HG02938 (cell line): ENCODE results near the gene TEX19.

Source experiments
- ATAC-seq: cut with Tn5 transposase; IDR thresholded peaks from one replicate; pipeline ENCODE4 v1.9.1; 2021; ENCODE audit warnings: mild to moderate bottlenecking, moderate library complexity; ENCODE audit not compliant: unreplicated experiment

Gene TEX19

DNA sequence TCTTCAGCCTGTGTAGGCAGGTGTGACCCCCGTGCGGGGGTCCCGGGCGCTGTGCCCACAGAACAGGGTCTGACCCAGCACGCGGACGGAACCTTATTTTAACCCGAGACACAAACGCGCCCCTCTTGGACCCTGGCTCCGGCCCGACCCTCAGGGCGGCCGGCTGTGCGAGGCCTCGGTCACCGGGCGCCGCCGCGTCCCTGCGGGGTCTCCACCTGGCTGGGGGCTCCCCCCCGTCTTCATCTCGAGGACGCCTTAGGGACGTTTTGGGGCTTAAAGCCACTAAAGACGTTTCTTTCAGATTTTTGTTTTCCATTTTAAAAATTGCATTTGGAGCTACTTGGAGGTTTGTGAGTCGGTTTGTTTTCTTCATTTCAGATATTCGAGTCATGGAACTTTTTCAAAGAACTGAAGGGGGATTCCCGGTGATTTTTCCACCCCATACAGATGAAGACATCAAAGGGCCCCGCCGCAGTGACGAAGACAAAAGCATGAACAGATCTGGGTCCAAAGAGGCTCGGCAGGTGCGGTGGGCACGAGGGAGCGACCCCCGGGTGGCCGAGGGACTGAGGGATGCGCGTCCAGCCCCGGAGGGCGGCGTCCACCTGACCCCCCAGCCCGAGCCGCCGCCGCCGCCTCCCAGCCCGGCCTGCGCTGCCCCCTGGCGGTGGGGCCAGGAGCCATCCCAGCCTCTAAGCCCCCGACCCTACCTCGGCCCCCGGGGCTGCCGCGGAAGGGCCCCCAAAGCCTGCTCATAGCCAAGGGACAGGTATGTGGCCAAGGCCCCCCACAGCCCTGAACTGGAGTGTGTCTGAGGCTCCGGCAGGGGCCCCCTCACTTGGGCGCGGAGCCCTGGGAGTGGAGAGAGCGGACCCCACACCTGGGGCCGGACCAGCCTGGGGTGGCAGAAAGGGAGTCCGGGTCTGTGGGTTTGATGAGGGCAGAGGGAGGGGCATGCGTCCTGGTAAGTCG is 37.8 kb upstream of the TEX19 start:
- no peak for ATAC-seq

DNA sequence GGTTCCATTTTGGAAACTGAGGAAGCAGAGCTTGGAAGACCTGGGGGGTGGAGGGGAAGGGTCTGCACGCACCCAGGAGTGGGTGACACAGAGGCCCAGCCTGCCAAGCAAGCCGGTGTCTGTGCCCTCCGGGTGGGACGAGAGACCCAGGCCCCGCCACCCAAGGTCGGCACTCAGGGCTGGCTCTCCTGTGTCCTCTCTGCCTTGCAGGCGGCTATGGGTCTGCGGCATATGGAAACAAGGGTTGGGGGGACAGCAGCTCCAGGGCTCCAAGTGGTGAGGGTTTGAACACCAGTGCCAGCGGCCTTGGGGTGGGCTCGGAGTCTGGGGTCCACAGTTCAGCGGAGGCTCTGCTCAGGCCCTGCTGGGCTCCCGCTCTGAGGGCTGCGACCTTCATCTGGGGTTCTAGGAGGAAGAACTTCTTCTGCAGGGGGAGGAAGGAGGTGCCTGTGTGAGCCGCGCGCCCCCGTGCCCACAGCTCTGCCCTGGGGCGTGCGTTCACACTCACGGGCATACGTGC is 37.0 kb upstream of the TEX19 start:
- ATAC-seq, result no peak

DNA sequence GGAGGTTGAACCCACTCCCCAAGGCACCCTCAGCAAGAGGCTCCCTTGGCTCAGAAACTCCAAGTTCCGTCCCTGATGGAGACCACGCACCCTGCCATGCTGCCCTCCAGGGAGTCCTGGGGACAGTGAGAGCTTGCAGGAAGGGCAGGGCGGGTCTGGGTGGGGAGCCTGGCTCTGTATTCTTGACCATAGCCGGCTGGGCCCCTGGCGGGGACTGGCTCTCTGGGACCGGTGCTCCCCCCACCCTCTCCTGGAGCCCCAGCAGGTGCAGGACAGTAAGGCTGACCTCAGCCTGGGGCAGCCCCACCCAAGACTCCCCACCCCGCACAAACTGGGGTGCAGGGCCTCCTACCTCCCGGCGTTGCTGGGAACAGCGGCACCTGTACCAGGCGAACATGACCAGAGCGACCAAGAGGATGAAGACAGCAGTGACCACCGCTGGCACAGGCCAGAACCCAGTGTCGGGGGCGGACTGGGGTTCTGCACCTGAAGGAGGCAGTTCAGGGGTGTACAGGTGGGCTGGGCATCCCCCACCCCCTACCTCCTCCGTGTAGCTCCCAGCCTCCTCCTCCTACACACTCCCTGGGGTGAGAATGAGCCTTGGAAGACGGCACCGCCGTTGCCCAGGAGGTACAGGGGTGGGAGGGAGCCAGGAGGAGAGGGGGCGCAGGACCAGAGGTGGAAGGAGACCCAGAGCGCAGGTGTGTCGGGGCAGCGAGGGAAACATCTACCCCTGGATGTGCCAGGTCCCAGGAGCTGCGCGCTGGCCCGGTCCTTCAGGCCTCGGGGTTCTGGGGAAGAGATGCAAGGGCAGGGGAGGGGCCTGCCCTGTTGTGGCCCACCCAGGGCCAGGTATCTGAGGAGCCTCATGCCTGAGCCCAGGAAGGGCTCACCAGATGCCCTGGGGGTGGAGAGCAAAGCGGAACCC is 36.3 kb upstream of the TEX19 start:
- ATAC-seq, result no peak

DNA sequence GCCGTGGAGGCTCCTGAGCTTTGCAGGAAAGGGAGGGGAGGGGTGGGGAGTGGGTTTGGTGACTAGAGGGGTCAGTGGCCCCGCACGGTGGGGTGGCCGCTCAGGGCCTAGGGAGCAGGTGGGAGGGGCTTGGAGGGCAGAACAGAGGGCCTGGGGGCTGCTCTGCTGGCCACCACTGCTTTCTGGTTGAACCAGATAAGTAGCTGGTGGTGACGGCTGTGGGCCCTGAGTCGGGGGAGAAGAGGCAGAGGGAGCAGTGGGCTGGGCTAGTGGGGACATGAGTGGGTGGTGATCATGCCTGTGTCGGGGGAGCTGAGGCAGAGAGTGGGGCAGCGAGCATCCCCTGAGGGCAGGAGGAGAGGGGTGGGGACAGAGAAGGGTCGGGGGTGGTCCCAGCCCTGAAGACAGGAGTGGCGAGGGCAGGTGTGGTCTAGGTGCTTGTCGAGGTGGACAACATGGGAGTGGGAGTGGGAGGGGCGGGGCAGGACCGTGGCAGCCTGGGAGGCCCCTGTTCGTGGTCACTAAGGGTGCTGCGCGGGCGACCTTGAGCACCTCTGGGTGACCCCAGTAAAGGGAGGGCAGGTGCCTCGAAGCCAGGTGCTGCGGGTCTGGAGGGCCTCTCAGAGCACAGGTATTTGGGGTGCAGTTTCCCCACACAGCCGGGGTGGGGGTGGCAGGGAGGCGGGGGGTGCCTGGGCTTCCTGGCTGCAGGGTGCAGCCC is 35.4 kb upstream of the TEX19 start:
- ATAC-seq, result no peak

DNA sequence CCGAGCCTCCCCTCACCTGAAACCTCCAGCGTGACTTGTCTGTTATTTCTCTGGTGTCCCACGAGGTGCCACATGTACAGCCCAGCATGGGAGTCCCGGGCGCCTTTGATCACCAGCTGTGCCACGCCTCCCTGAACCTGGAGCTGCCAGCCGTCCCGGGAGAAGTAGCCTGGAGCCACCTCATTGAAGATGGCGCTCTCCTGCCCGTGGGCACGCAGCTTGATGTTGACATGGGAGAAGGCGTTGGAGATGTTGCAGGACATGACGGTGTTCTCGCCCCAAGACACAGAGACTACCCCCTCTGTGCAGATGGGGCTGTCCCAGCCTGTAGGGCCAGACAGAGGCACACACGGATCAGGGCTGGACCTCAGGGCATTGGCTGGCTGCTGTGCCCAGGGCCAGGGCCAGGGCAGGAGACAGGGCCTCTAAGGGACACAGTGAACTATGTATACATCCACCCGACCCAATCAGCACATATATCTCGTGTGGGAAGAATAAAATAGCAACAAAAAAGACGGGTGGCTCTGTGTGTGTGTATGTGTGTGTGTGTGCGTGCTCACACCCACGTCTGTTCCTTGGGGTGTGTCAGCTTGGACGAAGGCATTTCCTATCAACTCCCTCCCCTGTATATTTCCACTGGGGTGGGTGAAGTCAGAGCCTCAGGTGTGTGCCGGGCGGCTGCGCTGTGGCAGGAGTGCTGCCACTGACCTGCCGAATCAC is 34.3 kb upstream of the TEX19 start:
- ATAC-seq, result no peak

DNA sequence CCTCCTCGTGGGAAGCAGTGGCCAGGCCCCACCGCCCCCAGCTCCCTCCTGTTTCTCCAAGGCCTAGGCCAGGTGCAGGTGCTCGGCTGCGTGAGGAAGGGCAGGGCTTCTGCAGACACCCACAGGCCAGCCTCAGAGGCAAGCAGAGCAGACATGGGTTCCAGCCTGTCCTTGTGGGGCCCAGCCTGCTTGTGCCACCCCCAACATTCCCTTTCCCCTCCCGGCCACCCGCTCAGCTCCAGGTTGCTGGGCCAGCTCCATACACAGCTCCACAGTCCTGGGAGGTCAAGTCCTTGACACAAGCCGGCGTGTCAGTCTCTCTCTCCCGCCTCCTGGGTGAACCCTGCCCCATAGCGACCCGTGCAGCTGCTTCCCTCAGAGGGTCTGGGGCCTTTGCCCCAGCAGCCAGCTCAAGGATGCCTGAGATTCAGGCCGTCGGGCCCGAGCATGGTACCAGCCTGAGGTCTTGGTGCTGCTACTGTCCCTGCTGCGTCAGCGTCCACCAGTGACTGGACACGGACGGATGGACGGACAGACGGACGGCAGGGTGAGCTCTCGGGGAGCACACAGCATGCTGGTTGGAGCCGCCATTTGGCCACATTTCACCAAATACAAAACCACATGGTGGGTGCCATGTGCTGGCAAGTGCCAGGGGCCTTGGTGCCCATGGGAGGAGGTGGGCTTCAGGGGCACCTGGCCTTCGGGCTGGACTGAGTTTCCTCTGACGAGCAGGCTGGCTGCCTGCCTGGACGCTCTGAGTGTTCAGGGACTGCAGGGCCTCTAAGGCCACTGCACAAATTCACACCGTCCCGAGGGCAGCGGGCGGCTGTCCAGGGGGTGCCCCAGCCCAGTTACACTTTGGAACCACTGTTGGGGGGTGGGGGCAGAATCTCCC is 33.5 kb upstream of the TEX19 start:
- ATAC-seq, result no peak

DNA sequence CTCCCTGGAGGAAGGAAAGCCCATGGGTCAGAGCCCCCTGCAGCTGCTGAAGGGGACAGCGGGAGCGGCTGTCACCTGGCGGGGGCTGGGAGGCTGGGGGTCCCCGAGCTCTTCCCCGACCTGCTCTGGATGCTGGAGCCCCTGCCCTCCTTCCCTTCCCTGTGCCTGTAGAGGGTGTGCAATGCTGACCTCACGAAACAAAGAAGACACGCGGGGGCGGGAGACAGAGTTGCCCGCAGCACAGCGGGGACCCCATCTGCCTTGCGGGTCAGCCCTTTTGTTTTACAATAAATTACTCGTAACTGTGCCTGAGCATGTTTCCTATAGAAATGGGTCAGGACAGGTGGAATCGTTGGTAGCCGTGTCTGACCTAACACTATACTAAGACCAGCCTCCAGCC is 31.8 kb upstream of the TEX19 start:
- ATAC-seq, result no peak

DNA sequence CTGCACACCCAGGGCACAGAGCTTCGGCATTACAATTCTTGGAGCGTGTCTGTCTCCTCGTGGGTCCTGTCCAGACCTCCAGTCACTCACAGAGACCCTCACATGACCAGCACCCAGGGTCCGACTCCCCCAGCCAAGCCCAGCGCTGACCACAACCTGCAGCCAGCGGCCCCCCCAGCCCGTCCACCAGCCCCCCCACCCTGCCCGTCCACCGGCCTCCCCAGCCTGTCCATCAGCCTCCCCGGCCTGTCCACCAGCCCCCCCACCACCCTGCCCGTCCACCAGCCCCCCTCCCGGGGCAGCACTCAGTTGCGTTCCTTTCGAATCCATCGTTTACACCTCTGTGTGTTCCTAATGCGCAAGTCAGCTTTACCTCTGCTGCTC is 31.3 kb upstream of the TEX19 start:
- ATAC-seq, result no peak

DNA sequence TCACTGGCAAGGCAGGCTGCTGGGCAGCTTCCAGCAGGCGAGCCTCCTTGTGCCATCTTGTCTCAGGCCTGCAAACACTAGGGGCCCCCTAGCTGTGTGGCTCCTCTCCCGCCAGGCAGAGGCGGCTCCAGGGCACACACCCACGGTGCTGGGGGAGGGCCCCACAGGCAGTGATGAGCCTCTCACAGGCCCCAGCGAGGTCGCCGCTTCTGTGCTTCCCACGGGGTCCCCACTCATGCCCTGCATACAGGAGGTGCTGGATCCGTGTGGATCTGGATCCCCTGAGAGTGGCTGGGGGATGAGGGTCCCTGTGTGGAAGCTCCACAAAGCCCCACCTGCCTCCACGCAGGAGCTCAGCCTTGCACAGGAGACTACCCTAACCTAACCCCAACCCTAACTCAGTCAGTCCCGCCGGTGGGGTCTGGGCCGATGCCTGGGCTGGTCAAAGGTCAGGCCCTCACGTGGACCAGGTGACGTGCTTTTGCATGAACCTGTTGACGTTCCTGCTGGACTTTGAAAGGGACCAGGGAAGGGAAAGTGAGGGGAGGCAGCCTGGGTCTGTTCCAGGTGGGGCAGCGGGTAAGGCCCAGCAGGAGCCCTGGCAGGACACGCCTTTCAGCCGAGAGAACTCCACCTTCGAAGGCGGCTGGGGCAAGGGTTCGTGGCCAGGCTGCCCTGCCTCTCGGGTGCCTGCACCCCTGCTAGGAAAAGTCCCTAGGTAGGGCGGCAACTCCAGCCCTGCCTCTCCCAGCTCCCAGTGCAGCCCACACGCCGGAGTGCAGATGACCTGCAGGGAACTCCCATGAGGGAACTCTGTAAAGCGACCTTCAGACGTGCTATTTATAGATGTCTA is 30.7 kb upstream of the TEX19 start:
- no peak for ATAC-seq

DNA sequence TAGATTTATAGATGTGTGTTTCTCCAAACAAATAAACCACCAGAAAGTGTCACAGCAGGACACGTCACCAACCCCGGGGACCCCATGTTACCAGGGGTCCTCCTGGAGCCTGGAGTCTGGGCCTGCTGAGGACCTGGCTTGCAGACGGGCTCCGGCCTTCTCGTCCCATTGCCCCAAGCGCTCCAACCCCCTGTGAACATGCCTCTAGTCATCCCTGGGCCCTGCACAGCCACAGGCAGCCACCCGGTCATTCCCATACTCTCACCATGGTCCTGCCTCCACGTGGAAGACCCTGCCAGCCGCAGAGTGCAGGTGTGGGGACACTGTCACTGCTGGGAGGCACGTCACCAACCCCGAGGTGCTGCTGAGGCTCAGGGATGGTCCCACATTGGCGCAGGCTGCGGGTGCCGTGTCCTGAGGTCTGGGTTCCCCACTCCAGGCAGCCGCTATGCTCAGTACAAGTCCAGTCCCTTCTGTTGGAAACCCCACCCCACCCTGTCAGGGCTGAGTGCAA is 30.0 kb upstream of the TEX19 start:
- no peak for ATAC-seq

DNA sequence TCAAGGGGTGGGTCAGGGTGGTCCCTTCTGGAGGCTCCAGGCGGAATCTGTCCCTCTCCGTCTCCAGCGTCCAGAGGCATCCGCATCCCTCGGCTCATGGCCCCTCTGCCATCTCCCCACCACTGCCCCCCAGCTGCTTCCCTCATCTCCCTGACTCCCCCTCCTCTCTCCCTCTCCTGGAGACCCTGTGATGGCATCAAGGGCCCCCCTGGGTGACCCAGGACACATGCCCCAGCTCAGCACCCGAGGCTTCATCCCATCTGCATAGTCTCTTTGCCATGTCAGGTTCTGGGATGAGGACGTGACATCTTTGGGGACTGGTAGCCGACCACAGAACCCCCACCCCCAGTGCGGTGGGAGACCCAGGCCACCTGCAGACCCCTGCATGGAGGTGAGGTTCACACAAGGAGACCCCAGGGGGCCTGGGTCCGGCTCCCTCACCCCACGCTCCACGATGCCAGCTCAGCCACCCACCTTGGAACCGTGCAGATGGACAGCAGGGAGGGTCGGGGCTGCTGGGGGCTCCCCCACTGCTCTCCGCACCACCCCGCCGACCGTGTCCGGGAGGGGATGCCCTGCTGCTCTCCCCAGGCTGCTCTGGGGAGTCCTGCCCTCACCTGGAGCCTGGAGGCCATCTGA is 29.2 kb upstream of the TEX19 start:
- no peak for ATAC-seq

DNA sequence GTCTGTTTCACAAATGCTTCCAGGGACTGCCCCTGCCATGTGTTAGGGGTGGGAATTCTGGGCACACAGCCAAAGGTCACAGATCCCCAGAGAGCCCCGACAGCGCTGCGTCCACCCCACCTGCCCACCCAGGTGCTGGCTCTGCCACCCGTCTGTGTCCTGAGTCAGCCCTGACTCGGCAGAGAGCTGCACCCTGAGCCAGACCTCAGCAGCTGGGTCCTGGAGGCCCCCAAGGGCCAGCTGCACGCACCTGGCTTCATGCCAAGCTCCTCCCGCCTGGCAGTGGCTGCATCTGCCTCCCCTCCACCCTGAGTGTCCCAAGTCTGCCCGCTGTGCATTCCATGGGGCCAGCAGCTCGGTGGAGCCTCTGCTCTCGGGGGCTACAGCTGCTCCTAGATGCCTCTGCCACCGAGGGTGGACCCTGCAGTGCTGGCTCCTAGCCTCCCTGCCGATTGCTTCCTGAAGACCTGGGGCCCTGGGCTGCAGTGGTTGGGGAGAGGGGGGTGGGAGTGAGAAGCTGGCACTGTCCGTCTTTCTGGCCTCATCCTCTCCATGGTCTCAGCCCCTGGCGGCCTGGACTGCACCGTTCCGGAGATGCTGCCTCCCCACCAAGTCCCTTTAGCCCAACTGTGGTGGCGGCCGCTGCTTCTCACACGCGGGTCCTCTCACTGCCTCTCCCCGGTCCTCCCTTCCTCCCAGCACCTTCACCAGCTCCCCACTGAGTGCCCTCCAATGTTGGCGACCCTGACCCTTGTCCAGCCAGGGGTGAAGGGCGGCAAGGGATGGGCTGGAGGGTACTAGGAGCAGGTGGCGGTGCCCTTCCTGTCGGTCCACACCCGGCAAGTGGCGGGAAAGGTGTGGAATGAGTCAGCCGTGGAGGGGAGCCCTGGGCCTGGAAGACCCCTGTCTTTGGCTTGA is 28.5 kb upstream of the TEX19 start:
- ATAC-seq, result no peak

DNA sequence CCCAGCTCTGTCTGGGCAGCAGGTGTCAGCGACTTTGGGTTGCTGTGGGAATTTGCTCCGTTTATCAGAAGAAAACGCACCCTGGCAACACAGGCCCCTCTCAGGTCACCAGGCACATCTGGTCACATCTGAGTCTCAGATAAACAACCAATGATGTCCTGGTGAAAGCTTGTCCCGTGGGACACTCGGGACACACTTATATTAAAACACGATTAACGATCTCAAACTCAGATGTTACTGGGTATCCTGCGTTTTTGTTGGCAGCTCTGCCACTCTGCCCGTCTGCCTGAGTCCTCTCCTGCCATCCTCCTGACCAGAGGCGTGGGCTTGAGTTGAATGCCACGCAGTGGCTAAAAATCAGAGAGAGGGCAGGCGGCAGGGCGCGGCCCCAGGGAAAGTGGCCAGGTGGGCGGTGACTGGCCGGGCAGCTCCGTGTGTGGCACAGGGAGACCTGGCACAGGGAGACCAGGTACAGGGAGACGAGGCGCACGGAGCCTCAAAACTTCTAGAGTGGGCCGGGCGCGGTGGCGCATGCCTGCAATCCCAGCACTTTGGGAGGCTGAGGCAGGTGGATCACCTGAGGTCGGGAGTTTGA is 27.6 kb upstream of the TEX19 start:
- ATAC-seq, result no peak

DNA sequence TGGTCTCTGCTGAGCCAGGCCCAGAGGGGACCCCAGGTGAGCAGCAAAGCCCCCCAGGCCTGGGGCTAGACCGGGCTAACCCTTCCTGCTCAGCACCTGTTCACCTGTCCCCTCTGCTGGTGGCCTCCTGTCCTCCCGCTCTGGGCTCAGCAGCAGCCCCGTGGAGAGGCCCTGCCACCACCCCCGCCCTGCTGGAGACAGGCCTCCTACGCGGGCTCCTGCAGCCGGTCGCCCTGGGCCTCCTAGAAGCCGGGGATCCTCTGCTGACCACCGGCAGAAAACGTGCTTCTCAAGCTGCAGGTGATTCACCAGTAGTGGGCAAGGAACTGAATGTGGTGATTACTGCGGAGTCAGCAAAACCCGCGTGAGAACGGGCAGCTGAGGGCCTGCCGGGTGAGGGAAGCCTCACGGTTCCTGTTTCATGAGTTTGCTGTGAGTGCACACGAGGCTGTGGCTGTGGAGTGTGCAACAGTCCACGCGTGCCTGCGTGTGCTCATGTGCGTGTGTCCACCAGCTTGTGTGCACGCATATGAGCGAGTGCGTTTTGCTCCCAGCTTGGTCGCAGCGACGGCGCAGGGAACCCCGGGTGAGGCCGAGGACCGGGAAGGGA is 26.3 kb upstream of the TEX19 start:
- ATAC-seq, result no peak

DNA sequence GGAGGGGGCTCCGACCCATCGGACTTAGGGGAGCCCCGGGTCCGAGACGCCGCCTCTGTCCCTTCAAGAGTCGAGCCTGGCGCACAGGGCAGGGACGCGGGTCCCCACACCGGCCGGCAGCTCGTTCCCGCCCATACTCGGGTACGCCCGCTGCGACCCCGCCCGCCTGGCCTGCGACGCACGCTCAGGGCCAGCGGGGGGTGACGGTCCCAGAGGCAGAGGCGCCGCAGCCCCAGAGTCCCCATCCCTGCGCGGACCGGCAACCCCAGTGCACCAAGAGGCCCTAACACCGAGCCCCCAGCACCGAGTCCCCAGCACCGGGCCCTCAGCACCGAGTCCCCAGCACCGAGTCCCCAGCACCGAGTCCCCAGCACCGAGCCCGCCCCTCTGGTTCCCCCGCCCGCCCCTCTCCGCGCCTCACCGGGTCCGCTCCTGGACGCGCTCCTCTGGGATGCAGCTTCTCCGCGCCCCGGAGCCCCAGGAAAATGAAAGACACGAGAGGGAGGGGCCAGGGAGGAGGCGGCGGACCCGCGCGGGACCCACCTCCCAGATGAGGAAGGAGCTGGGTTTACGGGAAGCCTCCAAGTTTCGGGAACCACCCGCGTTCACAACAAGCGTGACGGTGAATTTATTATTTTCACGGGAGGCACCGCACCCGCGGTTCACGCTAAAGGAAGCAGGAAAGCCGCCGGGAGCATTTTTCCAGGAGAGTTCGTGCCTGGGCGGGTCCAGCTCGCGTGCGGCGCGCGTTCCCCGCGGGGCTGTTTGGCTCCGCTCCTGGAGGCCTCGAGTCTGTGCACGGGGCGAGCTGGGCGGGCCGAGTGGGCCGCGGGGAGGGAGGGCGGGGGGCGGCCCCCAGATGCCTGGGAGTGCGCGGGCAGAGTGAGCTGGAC is 25.5 kb upstream of the TEX19 start, which contains the start of gene SECTM1:
SECTM1 (minus strand) TSS at position 488 of the 893 bp plus-strand sequence. CDS start 6,526 bp downstream, outside the sequence.
- ATAC-seq, result no peak
